ENCODE measurements around the gene C19orf47.

GRCh38 chr19:40302224-40303011 is 45.8 kb downstream of the C19orf47 start:
- TF ChIP-seq CTCF (conservative IDR thresholded peaks at IDR 0.05) (no peak), ZFX (IDR thresholded peaks at IDR 0.05) (no peak)
